Naive B cell (primary cell): ENCODE measurements around the gene PRAMEF9. TPM values are rescaled to one million over a fixed set of nuclear protein-coding genes. Genes with fewer than 3 reads are reported as not detected.

Experiments used
- polyA plus RNA-seq, 6 donors: library from polyadenylated mRNA; unstranded; fragments of 300-500 nt; fragmentation: Illumina TruSeq; gene quantifications; one replicate each; pipeline ENCODE4 v1.2.3, GENCODE V29; 2021; ENCODE audit warnings: low read depth in 6 of 6

PRAMEF9 gene
- polyA plus RNA-seq, 6 donors from 2014 or later = not detected

Other genes with a start within 250 kb of the PRAMEF9 start
- gene PRAMEF6, start 224.3 kb upstream of the PRAMEF9 start, polyA plus RNA-seq = not detected
- not detected for gene PRAMEF27, start 115.3 kb upstream of the PRAMEF9 start, polyA plus RNA-seq
- gene HNRNPCL3, start 111.1 kb upstream of the PRAMEF9 start, polyA plus RNA-seq = not detected
- gene PRAMEF25, start 101.1 kb upstream of the PRAMEF9 start, polyA plus RNA-seq = not detected
- gene HNRNPCL2, start 55.0 kb upstream of the PRAMEF9 start, polyA plus RNA-seq = not detected
- not detected for gene PRAMEF26, start 15.8 kb upstream of the PRAMEF9 start, polyA plus RNA-seq
- gene HNRNPCL4, start 6.2 kb upstream of the PRAMEF9 start, polyA plus RNA-seq = not detected
- not detected for gene PRAMEF13, start 29.6 kb downstream of the PRAMEF9 start, polyA plus RNA-seq
- not detected for gene PRAMEF18, start 54.3 kb downstream of the PRAMEF9 start, polyA plus RNA-seq
- not detected for gene PRAMEF5, start 82.3 kb downstream of the PRAMEF9 start, polyA plus RNA-seq
- gene PRAMEF8, start 113.3 kb downstream of the PRAMEF9 start, polyA plus RNA-seq = not detected
- not detected for gene PRAMEF33, start 131.7 kb downstream of the PRAMEF9 start, polyA plus RNA-seq
- gene PRAMEF15, start 143.7 kb downstream of the PRAMEF9 start, polyA plus RNA-seq = not detected
- not detected for gene PRAMEF14, start 175.3 kb downstream of the PRAMEF9 start, polyA plus RNA-seq
- gene PRAMEF19, start 200.1 kb downstream of the PRAMEF9 start, polyA plus RNA-seq = not detected
- gene PRAMEF17, start 217.8 kb downstream of the PRAMEF9 start, polyA plus RNA-seq = not detected
- gene PRAMEF20, start 238.6 kb downstream of the PRAMEF9 start, polyA plus RNA-seq = not detected